SK-N-SH (cell line): ENCODE measurements around the gene C20orf96. TPM values are rescaled to one million over a fixed set of nuclear protein-coding genes. Genes with fewer than 3 reads are reported as not detected.

Experiments used
- CTCF ChIA-PET: fragments of 300-600, 350-600 bp; formaldehyde crosslinking; extraction: SDS; loops from one replicate; lab custom pipeline; 2021; lab: Yijun Ruan, JAX
- POLR2A ChIA-PET: fragments of 350-600 bp; sonication (Branson Sonifier 250); formaldehyde crosslinking; extraction: SDS; loops from one replicate; lab custom pipeline; 2020; ENCODE audit warnings: antibody characterized with exemption, inconsistent platforms; lab: Yijun Ruan, JAX
- DNase-seq: peaks from one replicate; pipeline ENCODE4 v3.0.0; 2012
- H2AFZ ChIP-seq: fragments of 200-600 bp; sonication (generic); 2 replicates; pipeline ENCODE4 v1.8.1; 2016; ENCODE audit warnings: antibody characterized with exemption, mild to moderate bottlenecking, low read depth
- H3F3A ChIP-seq: fragments of 200-600 bp; sonication (generic); replicated peaks from 2 replicates; pipeline ENCODE3; 2016; ENCODE audit warnings: antibody characterized with exemption, mild to moderate bottlenecking; ENCODE audit not compliant: insufficient read depth
- H3K27ac ChIP-seq, 2 experiments: fragments of 200-500 bp in 1 of 2; fragments of 200-600 bp in 1 of 2; sonication (Bioruptor generic) in 1 of 2; sonication (generic), shearing (Covaris generic) in 1 of 2; 2 replicates each; pipeline versions ENCODE4 v1.5.1 to v1.6.1; 2014 to 2016; ENCODE audit warnings: low read depth in 2 of 2, inconsistent platforms in 1 of 2, low read length in 1 of 2, mild to moderate bottlenecking in 1 of 2, mixed read lengths in 1 of 2
- H3K27me3 ChIP-seq: fragments of 200-600 bp; sonication (generic), shearing (Covaris generic); 2 replicates; pipeline ENCODE4 v1.6.1; 2016; ENCODE audit warnings: mixed run types; ENCODE audit not compliant: insufficient read depth
- H3K36me3 ChIP-seq, 2 experiments: fragments of 200-500 bp in 1 of 2; fragments of 200-600 bp in 1 of 2; sonication (Bioruptor generic) in 1 of 2; sonication (generic) in 1 of 2; replicated peaks in 1 of 2; 2 replicates each; pipeline versions ENCODE3 to v1.5.1; 2014 to 2016; ENCODE audit warnings: low read length in 1 of 2, mild to moderate bottlenecking in 1 of 2; ENCODE audit not compliant: insufficient read depth in 2 of 2, control insufficient read depth in 1 of 2
- H3K4me1 ChIP-seq, 2 experiments: fragments of 200-500 bp in 1 of 2; fragments of 200-600 bp in 1 of 2; sonication (Bioruptor generic) in 1 of 2; sonication (generic), shearing (Covaris generic) in 1 of 2; 2 replicates each; pipeline versions ENCODE4 v1.5.1 to v1.6.1; 2014 to 2016; ENCODE audit warnings: low read depth in 1 of 2, low read length in 1 of 2, mixed run types in 1 of 2; ENCODE audit not compliant: insufficient read depth in 2 of 2, control insufficient read depth in 1 of 2
- H3K4me2 ChIP-seq: fragments of 200-600 bp; sonication (generic), shearing (Covaris generic); 2 replicates; pipeline ENCODE4 v1.6.1; 2017; ENCODE audit warnings: mixed run types
- H3K4me3 ChIP-seq, 2 experiments: fragments of 200-500 bp in 1 of 2; fragments of 200-600 bp in 1 of 2; sonication (Bioruptor generic) in 1 of 2; sonication (generic), shearing (Covaris generic) in 1 of 2; 2 replicates each; pipeline versions ENCODE4 v1.5.1 to v1.8.1; 2014 to 2016; ENCODE audit warnings: low read depth in 2 of 2, inconsistent platforms in 1 of 2, low read length in 1 of 2, mild to moderate bottlenecking in 1 of 2, mixed read lengths in 1 of 2, moderate library complexity in 1 of 2
- H3K79me2 ChIP-seq: fragments of 200-600 bp; sonication (generic); 2 replicates; pipeline ENCODE4 v1.8.1; 2017; ENCODE audit warnings: mild to moderate bottlenecking; ENCODE audit not compliant: insufficient read depth
- H3K9ac ChIP-seq: fragments of 200-600 bp; sonication (generic); 2 replicates; pipeline ENCODE4 v1.6.1; 2017; ENCODE audit warnings: mixed run types
- H3K9me2 ChIP-seq: fragments of 200-600 bp; sonication (generic); 2 replicates; pipeline ENCODE4 v1.6.1; 2017; ENCODE audit warnings: mixed run types
- H3K9me3 ChIP-seq: fragments of 200-600 bp; sonication (generic); 2 replicates; pipeline ENCODE4 v1.6.1; 2017; ENCODE audit warnings: mixed run types, mild to moderate bottlenecking, moderate library complexity
- H4K20me1 ChIP-seq: fragments of 200-600 bp; sonication (generic); 2 replicates; pipeline ENCODE4 v1.6.1; 2017; ENCODE audit warnings: mild to moderate bottlenecking, mixed run types; ENCODE audit not compliant: insufficient read depth
- CHD2 ChIP-seq: fragments of 150-350 bp; IDR thresholded peaks from 2 replicates; pipeline ENCODE4 v1.6.1; 2018; ENCODE audit warnings: low read length; ENCODE audit not compliant: partially characterized antibody
- FOSL2 ChIP-seq: IDR thresholded peaks from 2 replicates; pipeline ENCODE4 v1.4.0; 2012; ENCODE audit warnings: low read depth, mild to moderate bottlenecking, moderate library complexity, borderline replicate concordance
- FOXM1 ChIP-seq: IDR thresholded peaks from 2 replicates; pipeline ENCODE4 v1.4.0; 2012; ENCODE audit warnings: low read depth, mild to moderate bottlenecking
- JUND ChIP-seq: IDR thresholded peaks from 2 replicates; pipeline ENCODE4 v1.4.0; 2012
- NRF1 ChIP-seq: IDR thresholded peaks from 2 replicates; pipeline ENCODE4 v1.6.1; 2012; ENCODE audit warnings: low read depth, mild to moderate bottlenecking, low read length
- RCOR1 ChIP-seq: fragments of 150-350 bp; IDR thresholded peaks from 2 replicates; pipeline ENCODE4 v1.6.1; 2017; ENCODE audit warnings: antibody characterized with exemption, low read length
- REST ChIP-seq: IDR thresholded peaks from 2 replicates; pipeline ENCODE4 v1.6.1; 2012; ENCODE audit warnings: mild to moderate bottlenecking, low read depth, low read length, moderate library complexity
- RFX5 ChIP-seq: IDR thresholded peaks from 2 replicates; pipeline ENCODE4 v1.6.1; 2012; ENCODE audit warnings: mild to moderate bottlenecking, improper control_type of control experiment, low read length
- RXRA ChIP-seq: IDR thresholded peaks from 2 replicates; pipeline ENCODE4 v1.4.0; 2012; ENCODE audit warnings: low read depth, mild to moderate bottlenecking, borderline replicate concordance
- SMC3 ChIP-seq: IDR thresholded peaks from 2 replicates; pipeline ENCODE4 v1.6.1; 2012; ENCODE audit warnings: low read depth, low read length, improper control_type of control experiment
- TCF12 ChIP-seq: IDR thresholded peaks from 2 replicates; pipeline ENCODE4 v1.4.0; 2012
- TEAD4 ChIP-seq: IDR thresholded peaks from 2 replicates; pipeline ENCODE4 v1.4.0; 2012; ENCODE audit warnings: mild to moderate bottlenecking, borderline replicate concordance; ENCODE audit not compliant: insufficient read depth
- YY1 ChIP-seq: IDR thresholded peaks from 2 replicates; pipeline ENCODE4 v1.4.0; 2012; ENCODE audit warnings: low read depth, mild to moderate bottlenecking
- WGBS: methylation state at CpG from one replicate; pipeline ENCODE4 v1.1.6; 2017; ENCODE audit warnings: low lambda C conversion rate; 5-methylcytosine and 5-hydroxymethylcytosine counted together
- polyA plus RNA-seq, 3 experiments: library from polyadenylated mRNA; depleted of rRNA; stranded (reverse); fragments of >200 nt; gene quantifications; 2 replicates each; pipeline ENCODE4 v1.2.3, GENCODE V29; 2012
- TF ChIP-seq, protein P1 (sequence below): fragments of 150-350 bp; IDR thresholded peaks from 2 replicates; pipeline ENCODE4 v1.6.1; 2016; ENCODE audit warnings: mild to moderate bottlenecking, low read depth, low read length
- TF ChIP-seq, protein P2 (sequence below): fragments of 200-600 bp; sonication (generic); IDR thresholded peaks from 2 replicates; pipeline ENCODE4 v1.6.1; 2017; ENCODE audit warnings: antibody characterized with exemption, mild to moderate bottlenecking, moderate library complexity

C20orf96 gene
- polyA plus RNA-seq, 1 of the 3 experiments (the other 2 are of a cell fraction): 16.6 TPM

- no peak for TF ChIP-seq JUND
- TF ChIP-seq SMC3: no peak
- TF ChIP-seq, protein P1, sequence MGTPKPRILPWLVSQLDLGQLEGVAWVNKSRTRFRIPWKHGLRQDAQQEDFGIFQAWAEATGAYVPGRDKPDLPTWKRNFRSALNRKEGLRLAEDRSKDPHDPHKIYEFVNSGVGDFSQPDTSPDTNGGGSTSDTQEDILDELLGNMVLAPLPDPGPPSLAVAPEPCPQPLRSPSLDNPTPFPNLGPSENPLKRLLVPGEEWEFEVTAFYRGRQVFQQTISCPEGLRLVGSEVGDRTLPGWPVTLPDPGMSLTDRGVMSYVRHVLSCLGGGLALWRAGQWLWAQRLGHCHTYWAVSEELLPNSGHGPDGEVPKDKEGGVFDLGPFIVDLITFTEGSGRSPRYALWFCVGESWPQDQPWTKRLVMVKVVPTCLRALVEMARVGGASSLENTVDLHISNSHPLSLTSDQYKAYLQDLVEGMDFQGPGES: no peak
- TF ChIP-seq RXRA: no peak
- no peak for TF ChIP-seq TEAD4
- no peak for TF ChIP-seq CHD2
- TF ChIP-seq RCOR1: no peak
- TF ChIP-seq, protein P2, sequence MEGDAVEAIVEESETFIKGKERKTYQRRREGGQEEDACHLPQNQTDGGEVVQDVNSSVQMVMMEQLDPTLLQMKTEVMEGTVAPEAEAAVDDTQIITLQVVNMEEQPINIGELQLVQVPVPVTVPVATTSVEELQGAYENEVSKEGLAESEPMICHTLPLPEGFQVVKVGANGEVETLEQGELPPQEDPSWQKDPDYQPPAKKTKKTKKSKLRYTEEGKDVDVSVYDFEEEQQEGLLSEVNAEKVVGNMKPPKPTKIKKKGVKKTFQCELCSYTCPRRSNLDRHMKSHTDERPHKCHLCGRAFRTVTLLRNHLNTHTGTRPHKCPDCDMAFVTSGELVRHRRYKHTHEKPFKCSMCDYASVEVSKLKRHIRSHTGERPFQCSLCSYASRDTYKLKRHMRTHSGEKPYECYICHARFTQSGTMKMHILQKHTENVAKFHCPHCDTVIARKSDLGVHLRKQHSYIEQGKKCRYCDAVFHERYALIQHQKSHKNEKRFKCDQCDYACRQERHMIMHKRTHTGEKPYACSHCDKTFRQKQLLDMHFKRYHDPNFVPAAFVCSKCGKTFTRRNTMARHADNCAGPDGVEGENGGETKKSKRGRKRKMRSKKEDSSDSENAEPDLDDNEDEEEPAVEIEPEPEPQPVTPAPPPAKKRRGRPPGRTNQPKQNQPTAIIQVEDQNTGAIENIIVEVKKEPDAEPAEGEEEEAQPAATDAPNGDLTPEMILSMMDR: no peak
- TF ChIP-seq TCF12: no peak
- TF ChIP-seq RFX5: no peak
- no peak for TF ChIP-seq REST
- TF ChIP-seq FOSL2: no peak
- no peak for TF ChIP-seq YY1
- TF ChIP-seq NRF1: no peak
- no peak for TF ChIP-seq FOXM1
- no peak overlapping the region for H3K27ac ChIP-seq
- no peaks in the 10 kb centered on the region for H3K9me2 ChIP-seq
- no peaks in the 10 kb centered on the region for H3K27me3 ChIP-seq
- DNase-seq: no peak
- CTCF ChIA-PET: interaction anchor here (1.4 kb wide), 1 partner anchor 40 kb away, joined by 3 read pairs; no protein-coding TSS in a partner anchor
- peaks cover 0 to 23% of the 10 kb centered on the region in 2 experiments for H3K36me3 ChIP-seq
- 84% methylated on average over 6 of the region's 7 CpGs for WGBS
- H3K4me1 ChIP-seq: no peaks in the 10 kb centered on the region
- no peak overlapping the region for H3K9ac ChIP-seq
- H3K79me2 ChIP-seq: no peaks in the 10 kb centered on the region
- no peak overlapping the region for H2AFZ ChIP-seq
- no peak overlapping the region for H3K4me3 ChIP-seq
- no peak overlapping the region for H3K4me2 ChIP-seq
- H4K20me1 ChIP-seq: no peaks in the 10 kb centered on the region
- H3F3A ChIP-seq: no peaks in the 10 kb centered on the region
- POLR2A ChIA-PET: no interaction called here
- no peaks in the 10 kb centered on the region for H3K9me3 ChIP-seq
These were observed 14.8 kb downstream of the C20orf96 start for GRCh38 chr20:275791-276190.
